ENCODE measurements around the gene EPM2A. TPM values are rescaled to one million over a fixed set of nuclear protein-coding genes. Genes with fewer than 3 reads are reported as not detected.

EPM2A gene
- total RNA-seq, 4 donors from 2014 or later, result 6.5 to 12.9 (median 10.4) TPM

- Histone ChIP-seq H3K27me3 (no peaks in the 10 kb centered on the region), H3K36me3 (no peaks in the 10 kb centered on the region), H3K4me3 (no peak overlapping the region), H3K4me1 (no peaks in the 10 kb centered on the region), H3K27ac (no peak overlapping the region), H3K9me3 (no peaks in the 10 kb centered on the region)
- TF ChIP-seq POLR2A (IDR thresholded peaks at IDR 0.05), result no peak
- TF ChIP-seq CTCF (IDR thresholded peaks at IDR 0.05), result no peak
- TF ChIP-seq EP300 (IDR thresholded peaks at IDR 0.05), result no peak
- TF ChIP-seq POLR2AphosphoS5 (IDR thresholded peaks at IDR 0.05), result no peak
- WGBS, result 85% methylated on average over 1 of the region's 1 CpG
- DNase-seq (ENCODE audit: low spot score in 2 of 2), result no peak
Observed at GRCh38 chr6:145647602-145648001, 87.7 kb downstream of the EPM2A start.

- Histone ChIP-seq H3K9me3 (no peaks in the 10 kb centered on the region), H3K4me3 (no peak overlapping the region), H3K4me1 (no peaks in the 10 kb centered on the region), H3K27me3 (no peaks in the 10 kb centered on the region), H3K27ac (no peak overlapping the region), H3K36me3 (no peaks in the 10 kb centered on the region)
- no peak for DNase-seq (ENCODE audit: low spot score in 2 of 2)
- TF ChIP-seq EP300 (IDR thresholded peaks at IDR 0.05) (no peak), POLR2AphosphoS5 (IDR thresholded peaks at IDR 0.05) (no peak), CTCF (IDR thresholded peaks at IDR 0.05) (no peak), POLR2A (IDR thresholded peaks at IDR 0.05) (no peak)
- WGBS, result 81% methylated on average over 3 of the region's 3 CpGs
Observed at GRCh38 chr6:145643760-145644159, 91.6 kb downstream of the EPM2A start.

- no peak overlapping the region for H3K27ac ChIP-seq
- peak; percentile 79 to 83 for DNase-seq (ENCODE audit: low spot score in 2 of 2)
- no peak overlapping the region for H3K4me3 ChIP-seq
- no peaks in the 10 kb centered on the region for H3K27me3 ChIP-seq
- H3K9me3 ChIP-seq, result no peaks in the 10 kb centered on the region
- H3K36me3 ChIP-seq, result peaks cover 3% of the 10 kb centered on the region
- 57% methylated on average over 11 of the region's 11 CpGs for WGBS
- no peaks in the 10 kb centered on the region for H3K4me1 ChIP-seq
- TF ChIP-seq CTCF (IDR thresholded peaks at IDR 0.05) (peak; percentile 42 to 76), POLR2A (IDR thresholded peaks at IDR 0.05) (no peak)
Observed at GRCh38 chr6:145633981-145634627, 101.2 kb downstream of the EPM2A start.

GRCh38 chr6:145632971-145633370 lies 102.3 kb downstream of the EPM2A start:
- Histone ChIP-seq H3K4me1 (no peaks in the 10 kb centered on the region), H3K27me3 (no peaks in the 10 kb centered on the region), H3K4me3 (no peak overlapping the region), H3K9me3 (no peaks in the 10 kb centered on the region), H3K27ac (no peak overlapping the region), H3K36me3 (peaks cover 3% of the 10 kb centered on the region)
- TF ChIP-seq POLR2A (IDR thresholded peaks at IDR 0.05) (no peak), CTCF (IDR thresholded peaks at IDR 0.05) (no peak), EP300 (IDR thresholded peaks at IDR 0.05) (no peak), POLR2AphosphoS5 (IDR thresholded peaks at IDR 0.05) (no peak)
- WGBS, result 94% methylated on average over 6 of the region's 6 CpGs
- DNase-seq (ENCODE audit: low spot score in 2 of 2), result no peak

GRCh38 chr6:145631374-145631773 lies 103.9 kb downstream of the EPM2A start:
- no peaks in the 10 kb centered on the region for H3K9me3 ChIP-seq
- no peak for DNase-seq (ENCODE audit: low spot score in 2 of 2)
- H3K27ac ChIP-seq, result no peak overlapping the region
- no peak for TF ChIP-seq EP300 (IDR thresholded peaks at IDR 0.05)
- TF ChIP-seq CTCF (IDR thresholded peaks at IDR 0.05), result no peak
- TF ChIP-seq POLR2A (IDR thresholded peaks at IDR 0.05), result no peak
- TF ChIP-seq POLR2AphosphoS5 (IDR thresholded peaks at IDR 0.05), result no peak
- no peaks in the 10 kb centered on the region for H3K27me3 ChIP-seq
- H3K4me1 ChIP-seq, result no peaks in the 10 kb centered on the region
- no peak overlapping the region for H3K4me3 ChIP-seq
- H3K36me3 ChIP-seq, result peaks cover 3% of the 10 kb centered on the region
